H9 (cell line): ENCODE results near the gene KRT8. TPM values are rescaled to one million over a fixed set of nuclear protein-coding genes. Genes with fewer than 3 reads are reported as not detected.

Experiments used
- DNase-seq: peaks from one replicate; pipeline ENCODE4 v3.0.0-alpha.2; 2017
- H2AFZ ChIP-seq: one replicate; pipeline ENCODE4 v1.6.1; 2013; ENCODE audit warnings: mild to moderate bottlenecking, low read length, control low read depth, moderate library complexity
- H2AK5ac ChIP-seq: 2 replicates; pipeline ENCODE4 v1.6.1; 2013; ENCODE audit warnings: low read length, control low read depth, mixed read lengths; ENCODE audit not compliant: insufficient read length
- H2BK120ac ChIP-seq: one replicate; pipeline ENCODE4 v1.6.1; 2013; ENCODE audit warnings: low read depth, mild to moderate bottlenecking, low read length, control low read depth, inconsistent platforms; ENCODE audit not compliant: poor library complexity, severe bottlenecking
- H2BK12ac ChIP-seq: 2 replicates; pipeline ENCODE4 v1.6.1; 2013; ENCODE audit warnings: low read length, control low read depth, mixed read lengths, low read depth; ENCODE audit not compliant: insufficient read length
- H2BK15ac ChIP-seq: 2 replicates; pipeline ENCODE4 v1.6.1; 2013; ENCODE audit warnings: low read depth, low read length, control low read depth
- H2BK20ac ChIP-seq: one replicate; pipeline ENCODE4 v1.6.1; 2013; ENCODE audit warnings: low read depth, mild to moderate bottlenecking, low read length, control low read depth, inconsistent platforms; ENCODE audit not compliant: poor library complexity, severe bottlenecking
- H2BK5ac ChIP-seq: 2 replicates; pipeline ENCODE4 v1.6.1; 2013; ENCODE audit warnings: low read length, control low read depth, mixed read lengths; ENCODE audit not compliant: insufficient read length
- H3K14ac ChIP-seq: 2 replicates; pipeline ENCODE4 v1.6.1; 2013; ENCODE audit warnings: low read length, control low read depth; ENCODE audit not compliant: insufficient read depth
- H3K18ac ChIP-seq: 2 replicates; pipeline ENCODE4 v1.6.1; 2013; ENCODE audit warnings: low read depth, mild to moderate bottlenecking, mixed read lengths, low read length, control low read depth; ENCODE audit not compliant: insufficient read length
- H3K23ac ChIP-seq: 2 replicates; pipeline ENCODE4 v1.6.1; 2013; ENCODE audit warnings: low read length, control low read depth, mixed read lengths, low read depth; ENCODE audit not compliant: insufficient read length
- H3K23me2 ChIP-seq: 2 replicates; pipeline ENCODE4 v1.6.1; 2013; ENCODE audit warnings: low read depth, mild to moderate bottlenecking, mixed read lengths, low read length, control low read depth; ENCODE audit not compliant: insufficient read length, poor library complexity, severe bottlenecking
- H3K27ac ChIP-seq: 2 replicates; pipeline ENCODE4 v1.5.1; 2013; ENCODE audit warnings: low read length, control low read depth, mixed read lengths, low read depth; ENCODE audit not compliant: insufficient read length
- H3K27me3 ChIP-seq: 2 replicates; pipeline ENCODE4 v1.6.1; 2013; ENCODE audit warnings: low read length, control low read depth, inconsistent platforms; ENCODE audit not compliant: insufficient read depth
- H3K4ac ChIP-seq: 2 replicates; pipeline ENCODE4 v1.6.1; 2013; ENCODE audit warnings: low read depth, mild to moderate bottlenecking, control low read depth, inconsistent platforms, low read length, moderate library complexity
- H3K4me1 ChIP-seq: 2 replicates; pipeline ENCODE4 v1.6.1; 2013; ENCODE audit warnings: low read length, control low read depth, inconsistent platforms; ENCODE audit not compliant: insufficient read depth
- H3K4me2 ChIP-seq: 2 replicates; pipeline ENCODE4 v1.6.1; 2013; ENCODE audit warnings: low read length, control low read depth, mixed read lengths; ENCODE audit not compliant: insufficient read length, insufficient read depth
- H3K56ac ChIP-seq: 2 replicates; pipeline ENCODE4 v1.6.1; 2013; ENCODE audit warnings: low read depth, mild to moderate bottlenecking, mixed read lengths, low read length, control low read depth; ENCODE audit not compliant: insufficient read length
- H3K79me1 ChIP-seq: 2 replicates; pipeline ENCODE4 v1.6.1; 2013; ENCODE audit warnings: low read depth, mild to moderate bottlenecking, moderate library complexity, low read length, control low read depth, inconsistent platforms; ENCODE audit not compliant: insufficient read depth, poor library complexity, severe bottlenecking
- H3K79me2 ChIP-seq: 2 replicates; pipeline ENCODE4 v1.6.1; 2013; ENCODE audit warnings: low read length, control low read depth, inconsistent platforms; ENCODE audit not compliant: insufficient read depth
- H3K9ac ChIP-seq: 2 replicates; pipeline ENCODE4 v1.6.1; 2013; ENCODE audit warnings: low read length, control low read depth, mixed read lengths; ENCODE audit not compliant: insufficient read length; ENCODE audit errors: extremely low read depth
- H3K9me3 ChIP-seq: one replicate; pipeline ENCODE4 v1.6.1; 2013; ENCODE audit warnings: low read depth, low read length, inconsistent platforms; ENCODE audit not compliant: control insufficient read depth
- H3T11ph ChIP-seq: one replicate; pipeline ENCODE4 v1.6.1; 2013; ENCODE audit warnings: mild to moderate bottlenecking, low read length, control low read depth, inconsistent platforms
- H4K20me1 ChIP-seq: one replicate; pipeline ENCODE4 v1.6.1; 2013; ENCODE audit not compliant: control insufficient read depth, insufficient read length, insufficient read depth
- H4K5ac ChIP-seq: 2 replicates; pipeline ENCODE4 v1.6.1; 2013; ENCODE audit warnings: low read depth, mild to moderate bottlenecking, mixed read lengths, low read length, control low read depth; ENCODE audit not compliant: insufficient read length
- H4K8ac ChIP-seq: replicated peaks from 2 replicates; pipeline ENCODE4 v1.6.1; 2013; ENCODE audit warnings: low read length, control low read depth, mixed read lengths, low read depth; ENCODE audit not compliant: insufficient read length
- H4K91ac ChIP-seq: 2 replicates; pipeline ENCODE4 v1.6.1; 2013; ENCODE audit warnings: low read depth, mild to moderate bottlenecking, moderate library complexity, mixed read lengths, low read length, control low read depth; ENCODE audit not compliant: insufficient read length
- H3K27ac Mint-ChIP-seq, 3 experiments: 2 replicates in 2 of 3; 3 replicates in 1 of 3; pipeline ENCODE4 v1.8.0; 2020 to 2021; ENCODE audit warnings: mixed read lengths in 3 of 3, mild to moderate bottlenecking in 1 of 3, moderate library complexity in 1 of 3
- H3K27me3 Mint-ChIP-seq: 2 replicates; pipeline ENCODE4 v1.8.0; 2021; ENCODE audit warnings: low read depth, mild to moderate bottlenecking, moderate library complexity, mixed read lengths
- H3K36me3 Mint-ChIP-seq, 3 experiments: 2 replicates in 2 of 3; 3 replicates in 1 of 3; pipeline ENCODE4 v1.8.0; 2020 to 2021; ENCODE audit warnings: low read depth in 3 of 3, mixed read lengths in 3 of 3; ENCODE audit not compliant: insufficient read depth in 1 of 3
- H3K4me1 Mint-ChIP-seq, 2 experiments: 2 replicates each; pipeline ENCODE4 v1.8.0; 2020; ENCODE audit warnings: mixed read lengths in 2 of 2
- H3K4me3 Mint-ChIP-seq, 2 experiments: 2 replicates in 1 of 2; 3 replicates in 1 of 2; pipeline ENCODE4 v1.8.0; 2020 to 2021; ENCODE audit warnings: mild to moderate bottlenecking in 2 of 2, mixed read lengths in 2 of 2, moderate library complexity in 1 of 2
- H3K9me3 Mint-ChIP-seq, 2 experiments: 2 replicates in 1 of 2; 3 replicates in 1 of 2; pipeline ENCODE4 v1.8.0; 2020; ENCODE audit warnings: mild to moderate bottlenecking in 2 of 2, mixed read lengths in 2 of 2, moderate library complexity in 1 of 2
- WGBS: extraction: QIAGEN DNeasy Blood & Tissue Kit; methylation state at CpG from one replicate; pipeline ENCODE4 v1.1.7; 2013; ENCODE audit warnings: missing lambda C conversion rate, low lambda C conversion rate, mixed read lengths; ENCODE audit not compliant: insufficient read length; ENCODE audit errors: extremely low coverage; 5-methylcytosine and 5-hydroxymethylcytosine counted together
- total RNA-seq: library from RNA; stranded (reverse); gene quantifications from 2 replicates; pipeline ENCODE4 v1.2.1, GENCODE V29; 2021
- TF ChIP-seq, protein P1 (sequence below): fragments of 200-600 bp; sonication (generic); conservative IDR thresholded peaks from 3 replicates; pipeline ENCODE4 v1.8.0; 2021; ENCODE audit warnings: antibody characterized with exemption, mild to moderate bottlenecking

The KRT8 gene
- total RNA-seq, 1 experiment from 2014 or later: 244 TPM

DNA sequence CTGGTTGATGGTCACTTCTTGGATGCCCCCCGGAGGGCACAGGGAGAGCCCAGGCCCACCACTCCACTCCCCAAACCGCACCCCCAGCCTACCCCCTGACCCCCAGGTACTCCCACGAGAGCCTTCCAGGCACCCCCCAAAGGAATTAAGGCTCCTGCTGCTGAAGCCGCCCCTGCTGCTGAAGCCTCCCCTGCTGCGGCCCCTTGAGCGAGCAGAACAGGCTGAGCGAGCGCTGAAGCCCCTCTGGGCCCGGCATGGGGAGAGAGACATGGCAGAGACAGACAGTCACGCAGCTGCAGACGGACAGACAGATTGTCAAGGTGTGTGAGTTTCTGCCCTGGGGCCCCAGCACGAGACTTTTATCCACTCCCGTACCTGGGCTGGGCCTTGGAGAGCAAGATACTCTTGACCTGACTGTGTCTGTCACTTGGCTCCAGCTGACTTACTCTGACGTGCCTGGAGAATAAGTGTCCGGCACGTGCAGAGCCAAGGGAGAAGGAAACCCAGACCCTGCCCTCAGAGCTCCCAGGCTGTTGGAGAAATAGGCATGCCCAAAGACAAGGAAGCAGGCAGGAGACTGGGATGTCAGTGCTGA is 56.1 kb downstream of the KRT8 start, which contains the start of gene KRT78:
KRT78 (minus strand) TSS at position 334 of the 595 bp plus-strand sequence; CDS start at position 270, 64 bp downstream.
- no peak within 1 kb of the TSS for H4K5ac ChIP-seq
- H3K9me3 ChIP-seq: no peaks in the 10 kb centered on the region
- H4K8ac ChIP-seq: no peak within 1 kb of the TSS
- no peaks in the 10 kb centered on the region for H3K79me1 ChIP-seq
- H2BK15ac ChIP-seq: no peak within 1 kb of the TSS
- no peak within 1 kb of the TSS for H3K56ac ChIP-seq
- H2BK120ac ChIP-seq: no peak within 1 kb of the TSS
- Mint-ChIP-seq H3K9me3 (no peaks in the 10 kb centered on the region), H3K27ac (peak within 1 kb of the TSS in 1 of 3 experiments; percentile 17; a peak in 1 of 7 replicates), H3K36me3 (no peaks in the 10 kb centered on the region), H3K4me1 (peaks cover 0 to 4% of the 10 kb centered on the region in 2 experiments; a peak in 1 of 4 replicates), H3K4me3 (no peak within 1 kb of the TSS; a peak in 1 of 5 replicates), H3K27me3 (peaks cover 12% of the 10 kb centered on the region)
- no peak within 1 kb of the TSS for H3K27ac ChIP-seq
- H3K23me2 ChIP-seq: no peaks in the 10 kb centered on the region
- no peak within 1 kb of the TSS for H3K4me2 ChIP-seq
- no peak within 1 kb of the TSS for H3K18ac ChIP-seq
- TF ChIP-seq, protein P1, sequence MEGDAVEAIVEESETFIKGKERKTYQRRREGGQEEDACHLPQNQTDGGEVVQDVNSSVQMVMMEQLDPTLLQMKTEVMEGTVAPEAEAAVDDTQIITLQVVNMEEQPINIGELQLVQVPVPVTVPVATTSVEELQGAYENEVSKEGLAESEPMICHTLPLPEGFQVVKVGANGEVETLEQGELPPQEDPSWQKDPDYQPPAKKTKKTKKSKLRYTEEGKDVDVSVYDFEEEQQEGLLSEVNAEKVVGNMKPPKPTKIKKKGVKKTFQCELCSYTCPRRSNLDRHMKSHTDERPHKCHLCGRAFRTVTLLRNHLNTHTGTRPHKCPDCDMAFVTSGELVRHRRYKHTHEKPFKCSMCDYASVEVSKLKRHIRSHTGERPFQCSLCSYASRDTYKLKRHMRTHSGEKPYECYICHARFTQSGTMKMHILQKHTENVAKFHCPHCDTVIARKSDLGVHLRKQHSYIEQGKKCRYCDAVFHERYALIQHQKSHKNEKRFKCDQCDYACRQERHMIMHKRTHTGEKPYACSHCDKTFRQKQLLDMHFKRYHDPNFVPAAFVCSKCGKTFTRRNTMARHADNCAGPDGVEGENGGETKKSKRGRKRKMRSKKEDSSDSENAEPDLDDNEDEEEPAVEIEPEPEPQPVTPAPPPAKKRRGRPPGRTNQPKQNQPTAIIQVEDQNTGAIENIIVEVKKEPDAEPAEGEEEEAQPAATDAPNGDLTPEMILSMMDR: no peak
- no peaks in the 10 kb centered on the region for H3K27me3 ChIP-seq
- no peak within 1 kb of the TSS for H4K91ac ChIP-seq
- H3K9ac ChIP-seq: no peak within 1 kb of the TSS
- no CpG with 5 or more reads among the region's 16 CpGs for WGBS
- no peak within 1 kb of the TSS for H3K4ac ChIP-seq
- H2BK20ac ChIP-seq: no peak within 1 kb of the TSS
- no peak within 1 kb of the TSS for H3T11ph ChIP-seq
- H3K79me2 ChIP-seq: no peaks in the 10 kb centered on the region
- no peak within 1 kb of the TSS for H2AK5ac ChIP-seq
- no peaks in the 10 kb centered on the region for H3K4me1 ChIP-seq
- peak; percentile 27 for DNase-seq
- H2AFZ ChIP-seq: no peak within 1 kb of the TSS
- no peaks in the 10 kb centered on the region for H4K20me1 ChIP-seq
- no peak within 1 kb of the TSS for H2BK12ac ChIP-seq
- peak within 1 kb of the TSS; percentile 21; the same call in 1 of the 2 replicates for H3K14ac ChIP-seq
- H3K23ac ChIP-seq: no peak within 1 kb of the TSS
- H2BK5ac ChIP-seq: no peak within 1 kb of the TSS
